PC-3 (cell line): ENCODE results near the gene NOP56. TPM values are rescaled to one million over a fixed set of nuclear protein-coding genes. Genes with fewer than 3 reads are reported as not detected.

Source experiments
- ATAC-seq: fragments of 200-7000 bp; cut with Tn5 transposase; 2 replicates; pipeline ENCODE4 v1.9.1; 2020; ENCODE audit warnings: mild to moderate bottlenecking, moderate library complexity
- BruUV-seq: library from RNA; stranded (reverse); fragments of 400-500 nt; replicated peaks from 2 replicates; lab custom pipeline; 2021; lab: Mats Ljungman, UMichigan
- CTCF ChIA-PET: fragments of 300-600 bp; sonication (Branson Sonifier 250); formaldehyde crosslinking; loops from one replicate; lab custom pipeline; 2022; ENCODE audit warnings: antibody characterized with exemption; lab: Charles Lee
- POLR2A ChIA-PET: fragments of 300-600 bp; sonication (Branson Sonifier 250); formaldehyde crosslinking; loops from one replicate; lab custom pipeline; 2022; ENCODE audit warnings: antibody characterized with exemption; ENCODE audit not compliant: unreplicated experiment; lab: Charles Lee
- DNase-seq: peaks from one replicate; pipeline ENCODE4 v3.0.0-alpha.2; 2015
- H2AFZ ChIP-seq: fragments of 300-600 bp; sonication (generic); 2 replicates; pipeline ENCODE4 v1.6.0; 2016; ENCODE audit warnings: antibody characterized with exemption, low read length
- H3F3A ChIP-seq: fragments of 300-600 bp; sonication (generic); one replicate; pipeline ENCODE4 v1.6.0; 2017; ENCODE audit warnings: antibody characterized with exemption, low read length, control low read depth, mild to moderate bottlenecking; ENCODE audit not compliant: unreplicated experiment
- H3K27ac ChIP-seq: fragments of 300-600 bp; sonication (generic); 2 replicates; pipeline ENCODE4 v1.5.1; 2016; ENCODE audit warnings: mild to moderate bottlenecking, low read length
- H3K27me3 ChIP-seq: fragments of 300-600 bp; sonication (generic); 2 replicates; pipeline ENCODE4 v1.6.1; 2016; ENCODE audit warnings: low read length, mixed read lengths
- H3K36me3 ChIP-seq: fragments of 300-600 bp; sonication (generic); 2 replicates; pipeline ENCODE4 v1.6.1; 2016; ENCODE audit warnings: low read depth, mixed run types, low read length, mixed read lengths
- H3K4me1 ChIP-seq: fragments of 300-600 bp; sonication (generic); 2 replicates; pipeline ENCODE4 v1.5.1; 2016; ENCODE audit warnings: low read length; ENCODE audit not compliant: insufficient read depth
- H3K4me2 ChIP-seq: fragments of 300-600 bp; sonication (generic); 2 replicates; pipeline ENCODE4 v1.6.0; 2016; ENCODE audit warnings: low read length
- H3K4me3 ChIP-seq: fragments of 300-600 bp; sonication (generic); 2 replicates; pipeline ENCODE4 v1.5.1; 2016; ENCODE audit warnings: mild to moderate bottlenecking, low read length, mixed read lengths
- H3K79me2 ChIP-seq: fragments of 300-600 bp; sonication (generic); 2 replicates; pipeline ENCODE4 v1.6.1; 2017; ENCODE audit warnings: low read length, mixed read lengths
- H3K9ac ChIP-seq: fragments of 300-600 bp; sonication (generic); 2 replicates; pipeline ENCODE4 v1.6.0; 2016; ENCODE audit warnings: mild to moderate bottlenecking, low read length
- H3K9me2 ChIP-seq: fragments of 300-600 bp; sonication (generic); replicated peaks from 2 replicates; pipeline ENCODE4 v1.6.1; 2016; ENCODE audit warnings: mixed run types, low read length, mixed read lengths
- H3K9me3 ChIP-seq: fragments of 300-600 bp; sonication (generic); 2 replicates; pipeline ENCODE4 v1.6.1; 2016; ENCODE audit warnings: low read length, mixed read lengths
- H4K20me1 ChIP-seq: fragments of 300-600 bp; sonication (generic); 2 replicates; pipeline ENCODE4 v1.6.1; 2016; ENCODE audit warnings: low read length, mixed read lengths
- CTCF ChIP-seq: fragments of 300-600 bp; sonication (generic); conservative IDR thresholded peaks from 2 replicates; pipeline ENCODE4 v1.5.1; 2017; ENCODE audit warnings: antibody characterized with exemption, low read depth, mild to moderate bottlenecking, low read length
- EZH2 ChIP-seq: fragments of 300-600 bp; sonication (generic); IDR thresholded peaks from one replicate; pipeline ENCODE4 v1.6.1; 2017; ENCODE audit warnings: antibody characterized with exemption, mild to moderate bottlenecking, low read length; ENCODE audit not compliant: unreplicated experiment
- EZH2phosphoT487 ChIP-seq: fragments of 300-600 bp; sonication (generic); IDR thresholded peaks from 2 replicates; pipeline ENCODE4 v1.6.1; 2018; ENCODE audit warnings: mild to moderate bottlenecking, antibody characterized with exemption, low read length, borderline replicate concordance
- intact Hi-C: fragments of 100-400 bp; cut with micrococcal nuclease; formaldehyde crosslinking; loops from 2 replicates; pipeline ENCODE4 v1.9.0; 2023
- total RNA-seq: library from RNA; depleted of rRNA; stranded (reverse); fragments of >200 nt; gene quantifications from 2 replicates; pipeline ENCODE4 v1.2.3, GENCODE V29; 2014

Gene NOP56
- total RNA-seq, 1 experiment from 2014 or later = 570 TPM

- Histone ChIP-seq H3K9me3 (no peaks in the 10 kb centered on the region), H3K4me1 (peaks cover 3% of the 10 kb centered on the region; the same call in 1 of the 2 replicates), H3K27ac (no peak overlapping the region), H4K20me1 (no peaks in the 10 kb centered on the region), H3K4me2 (no peak overlapping the region), H3K36me3 (no peaks in the 10 kb centered on the region), H3K79me2 (no peaks in the 10 kb centered on the region), H3K4me3 (no peak overlapping the region), H3K27me3 (peaks cover 45% of the 10 kb centered on the region), H3K9me2 (no peaks in the 10 kb centered on the region), H3K9ac (no peak overlapping the region), H3F3A (no peaks in the 10 kb centered on the region), H2AFZ (no peak overlapping the region)
- POLR2A ChIA-PET = no interaction called here
- intact Hi-C loops = no loop called here
- no TSS peak for BruUV-seq
- TF ChIP-seq CTCF = no peak
- no peak for TF ChIP-seq EZH2
- TF ChIP-seq EZH2phosphoT487 = no peak
- ATAC-seq = peak; percentile 29
- no peak for DNase-seq
- CTCF ChIA-PET = no interaction called here
Observed at GRCh38 chr20:2692886-2693285, 40.5 kb downstream of the NOP56 start.

- BruUV-seq = no TSS peak
- DNase-seq (no peak), ATAC-seq (peak; percentile 16)
- Histone ChIP-seq H3K79me2 (no peaks in the 10 kb centered on the region), H3K4me3 (no peak overlapping the region), H4K20me1 (no peaks in the 10 kb centered on the region), H3K27ac (no peak overlapping the region), H3F3A (no peaks in the 10 kb centered on the region), H3K4me1 (peaks cover 3% of the 10 kb centered on the region; the same call in 1 of the 2 replicates), H3K9me3 (no peaks in the 10 kb centered on the region), H3K36me3 (no peaks in the 10 kb centered on the region), H3K27me3 (peaks cover 50% of the 10 kb centered on the region), H3K4me2 (peak overlapping the region; percentile 16; the same call in 1 of the 2 replicates), H3K9me2 (no peaks in the 10 kb centered on the region), H2AFZ (no peak overlapping the region), H3K9ac (no peak overlapping the region)
- ChIA-PET POLR2A (no interaction called here), CTCF (no interaction called here)
- intact Hi-C loops = no loop called here
- TF ChIP-seq EZH2phosphoT487 (no peak), CTCF (no peak), EZH2 (peak; percentile 74)
Observed at GRCh38 chr20:2693286-2694007, 41.0 kb downstream of the NOP56 start.

GRCh38 chr20:2694008-2694471 is 41.6 kb downstream of the NOP56 start:
- Histone ChIP-seq H3K9me3 (no peaks in the 10 kb centered on the region), H4K20me1 (no peaks in the 10 kb centered on the region), H3K4me2 (no peak overlapping the region), H3K27ac (no peak overlapping the region), H3F3A (no peaks in the 10 kb centered on the region), H2AFZ (no peak overlapping the region), H3K36me3 (no peaks in the 10 kb centered on the region), H3K4me3 (no peak overlapping the region), H3K27me3 (peaks cover 56% of the 10 kb centered on the region), H3K4me1 (peaks cover 3% of the 10 kb centered on the region; the same call in 1 of the 2 replicates), H3K9me2 (no peaks in the 10 kb centered on the region), H3K79me2 (no peaks in the 10 kb centered on the region), H3K9ac (no peak overlapping the region)
- BruUV-seq = no TSS peak
- ChIA-PET POLR2A (no interaction called here), CTCF (no interaction called here)
- ATAC-seq (no peak), DNase-seq (no peak)
- intact Hi-C loops = no loop called here
- TF ChIP-seq EZH2 (no peak), EZH2phosphoT487 (no peak), CTCF (no peak)
